ENCODE measurements around the gene ADAM23.

DNA sequence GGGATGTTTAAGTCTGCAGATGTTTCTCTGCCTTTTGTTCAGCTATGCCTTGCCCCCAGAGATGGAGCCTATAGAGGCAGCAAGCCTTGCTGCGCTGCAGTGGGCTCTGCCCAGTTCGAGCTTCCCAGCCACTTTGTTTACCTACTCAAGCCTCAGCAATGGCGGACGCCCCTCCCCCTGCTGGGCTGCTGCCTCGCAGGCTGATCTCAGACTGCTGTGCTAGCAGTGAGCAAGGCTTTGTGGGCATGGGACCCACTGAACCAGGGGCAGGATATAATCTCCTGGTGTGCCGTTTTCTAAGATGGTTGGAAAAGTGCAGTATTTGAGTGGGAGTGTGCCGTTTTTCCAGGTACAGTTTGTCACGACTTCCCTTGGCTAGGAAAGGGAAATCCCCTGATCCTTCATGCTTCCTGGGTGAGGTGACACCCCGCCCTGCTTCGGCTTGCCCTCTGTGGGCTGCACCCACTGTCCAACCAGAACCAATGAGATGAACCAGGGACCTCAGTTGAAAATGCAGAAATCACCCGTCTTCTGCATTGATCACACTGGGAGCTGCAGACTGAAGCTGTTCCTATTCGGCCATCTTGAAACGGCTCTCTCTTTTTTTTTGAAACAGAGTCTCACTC is 27.6 kb upstream of the ADAM23 start:
- TF ChIP-seq EZH2phosphoT487 (IDR thresholded peaks at IDR 0.05; ENCODE audit: low read depth, severe bottlenecking, unreplicated experiment): no peak
- TF ChIP-seq, protein P1, sequence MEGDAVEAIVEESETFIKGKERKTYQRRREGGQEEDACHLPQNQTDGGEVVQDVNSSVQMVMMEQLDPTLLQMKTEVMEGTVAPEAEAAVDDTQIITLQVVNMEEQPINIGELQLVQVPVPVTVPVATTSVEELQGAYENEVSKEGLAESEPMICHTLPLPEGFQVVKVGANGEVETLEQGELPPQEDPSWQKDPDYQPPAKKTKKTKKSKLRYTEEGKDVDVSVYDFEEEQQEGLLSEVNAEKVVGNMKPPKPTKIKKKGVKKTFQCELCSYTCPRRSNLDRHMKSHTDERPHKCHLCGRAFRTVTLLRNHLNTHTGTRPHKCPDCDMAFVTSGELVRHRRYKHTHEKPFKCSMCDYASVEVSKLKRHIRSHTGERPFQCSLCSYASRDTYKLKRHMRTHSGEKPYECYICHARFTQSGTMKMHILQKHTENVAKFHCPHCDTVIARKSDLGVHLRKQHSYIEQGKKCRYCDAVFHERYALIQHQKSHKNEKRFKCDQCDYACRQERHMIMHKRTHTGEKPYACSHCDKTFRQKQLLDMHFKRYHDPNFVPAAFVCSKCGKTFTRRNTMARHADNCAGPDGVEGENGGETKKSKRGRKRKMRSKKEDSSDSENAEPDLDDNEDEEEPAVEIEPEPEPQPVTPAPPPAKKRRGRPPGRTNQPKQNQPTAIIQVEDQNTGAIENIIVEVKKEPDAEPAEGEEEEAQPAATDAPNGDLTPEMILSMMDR (IDR thresholded peaks at IDR 0.05; ENCODE audit: poor library complexity): no peak
